Cardiac septum (tissue), 1 donor: ENCODE data around the gene F2RL2. TPM values are rescaled to one million over a fixed set of nuclear protein-coding genes. Genes with fewer than 3 reads are reported as not detected.
"Not testable (repeated sequence)": the region's sequence is repeated elsewhere in the genome, so short reads cannot be mapped to it uniquely, and the experiment has no call there.

Experiments used
- DNase-seq: peaks from one replicate; pipeline ENCODE4 v3.0.0-alpha.2; 2020; ENCODE audit warnings: low spot score
- intact Hi-C: fragments of 100-400 bp; cut with DNase I; formaldehyde crosslinking; loops from one replicate; pipeline ENCODE4 v1.14.0; 2022
- total RNA-seq: library from RNA; stranded (reverse); fragmentation: NEBNext Ultra II Directional; extraction: Animal tissue kit (Norgen Biotek cat#: 25700); gene quantifications from one replicate; pipeline ENCODE4 v1.2.1, GENCODE V29; 2021
- donor health status: DM: no; HTN: no; CAD: no.

F2RL2 gene
- total RNA-seq, 1 donor from 2014 or later, result 3.4 TPM

DNA sequence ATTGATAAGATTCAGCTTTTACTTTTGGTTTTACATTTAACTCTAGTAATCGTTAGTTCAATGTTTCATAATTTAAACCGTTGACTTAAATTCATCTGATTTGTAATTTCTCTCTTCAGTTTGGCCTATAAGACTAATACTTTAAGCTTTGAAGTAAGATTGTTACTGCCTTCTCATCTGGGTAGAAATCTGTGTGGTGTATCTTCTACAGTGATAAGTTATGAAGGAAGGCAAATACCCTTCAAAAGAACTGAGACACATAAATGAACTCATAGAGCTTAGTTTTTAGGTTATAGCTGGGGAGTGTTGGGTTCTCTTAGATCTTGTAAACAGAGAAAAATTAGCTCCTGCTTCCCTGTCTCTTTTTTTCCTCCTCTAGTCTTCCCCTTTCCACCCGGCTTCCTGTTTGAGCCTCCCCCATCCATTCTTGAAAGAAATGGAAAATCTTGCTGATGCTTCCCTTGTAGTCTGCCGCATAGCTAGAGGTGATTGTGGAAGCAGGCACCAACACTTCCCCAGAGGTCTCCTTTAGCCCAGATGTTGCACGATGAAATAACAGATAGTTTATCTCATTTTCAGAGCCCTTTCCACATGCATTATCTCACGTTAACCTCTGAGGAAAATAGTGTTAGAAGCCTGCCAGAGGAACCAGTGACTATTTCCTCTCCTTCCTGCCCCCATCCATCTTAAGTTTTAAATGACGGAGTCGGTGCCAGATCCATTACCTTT lies 2.0 kb upstream of the F2RL2 start:
- intact Hi-C loops, result no loop called here
- no peak for DNase-seq

DNA sequence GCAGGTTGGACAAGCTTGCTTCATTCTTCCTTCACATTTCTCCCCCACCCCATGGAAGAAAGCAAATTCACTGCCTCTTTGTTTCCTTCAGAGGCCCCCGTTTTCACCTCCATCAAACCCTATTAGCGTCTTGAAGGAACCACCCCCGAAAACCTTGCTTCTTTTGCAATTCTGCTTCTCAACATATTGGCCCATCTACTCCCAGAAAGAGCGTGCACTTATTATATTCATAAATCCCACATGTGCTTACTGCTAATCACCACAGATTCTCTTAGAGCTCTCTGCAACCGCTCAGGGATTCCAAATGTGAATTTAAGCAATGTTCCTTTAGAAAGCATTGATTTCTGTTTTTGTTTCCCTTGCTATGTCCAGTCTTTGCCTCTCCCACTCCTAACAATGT lies 1.1 kb downstream of the F2RL2 start:
- DNase-seq, result no peak
- intact Hi-C loops, result no loop called here

- intact Hi-C loops, result no loop called here
- no peak for DNase-seq
Observed at GRCh38 chr5:76620166-76620565, 3.0 kb downstream of the F2RL2 start.

DNA sequence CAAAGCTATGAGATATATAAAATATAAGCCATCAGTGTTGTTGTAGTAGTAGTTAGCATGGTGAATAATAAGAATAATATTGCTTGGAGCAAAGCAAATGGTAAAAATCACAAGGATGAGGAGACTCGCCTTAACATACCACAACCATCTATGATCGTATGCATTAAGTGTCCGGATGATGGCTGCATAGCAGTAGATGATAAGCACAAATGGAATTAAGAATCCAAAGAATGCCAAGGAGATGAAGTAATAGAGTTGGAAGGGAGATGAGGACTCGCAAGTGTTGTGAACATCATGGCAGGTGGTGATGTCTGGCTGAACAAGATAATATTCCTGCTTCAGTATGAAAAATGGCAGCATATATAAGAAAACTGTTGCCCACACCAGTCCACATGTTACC lies 5.5 kb downstream of the F2RL2 start:
- DNase-seq, result no peak
- intact Hi-C loops, result no loop called here

DNA sequence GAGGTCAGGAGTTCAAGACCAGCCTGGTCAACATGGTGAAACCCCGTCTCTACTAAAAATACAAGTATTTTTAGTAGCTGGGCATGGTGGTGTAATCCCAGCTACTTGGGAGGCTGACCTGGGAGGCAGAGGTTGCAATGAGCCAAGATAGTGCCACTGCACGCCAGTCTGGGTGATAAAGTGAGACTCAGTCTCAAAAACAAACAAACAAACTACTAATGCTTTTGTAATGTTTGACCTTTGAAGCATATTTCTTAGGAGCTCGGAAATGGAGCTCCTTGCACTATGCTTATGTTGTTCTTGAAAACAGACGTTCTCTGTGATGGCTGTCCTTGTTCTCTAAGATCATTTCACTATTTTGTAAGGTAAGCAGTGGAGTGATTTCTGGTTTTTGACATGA lies 6.0 kb downstream of the F2RL2 start:
- intact Hi-C loops, result no loop called here
- no peak for DNase-seq

DNA sequence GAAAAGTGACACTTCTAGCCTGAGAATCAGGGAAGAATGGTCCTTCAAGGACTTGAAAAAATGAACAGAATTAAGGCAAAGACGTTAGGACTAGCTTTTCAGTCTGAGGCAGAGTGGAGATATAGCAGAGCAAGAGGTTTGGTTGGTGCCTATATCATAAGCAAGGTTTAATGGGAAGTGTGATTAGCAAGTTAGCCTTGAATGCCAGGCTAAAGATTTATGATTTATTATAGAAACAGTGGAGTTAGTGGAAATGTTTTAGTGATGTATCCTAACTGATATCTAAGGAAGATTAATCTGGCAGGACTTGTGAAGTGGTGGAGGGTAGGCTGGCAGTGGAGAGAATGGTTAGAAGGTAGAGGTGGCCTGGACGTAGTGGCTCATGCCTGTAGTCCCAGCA lies 7.0 kb downstream of the F2RL2 start:
- no peak for DNase-seq
- intact Hi-C loops, result no loop called here

DNA sequence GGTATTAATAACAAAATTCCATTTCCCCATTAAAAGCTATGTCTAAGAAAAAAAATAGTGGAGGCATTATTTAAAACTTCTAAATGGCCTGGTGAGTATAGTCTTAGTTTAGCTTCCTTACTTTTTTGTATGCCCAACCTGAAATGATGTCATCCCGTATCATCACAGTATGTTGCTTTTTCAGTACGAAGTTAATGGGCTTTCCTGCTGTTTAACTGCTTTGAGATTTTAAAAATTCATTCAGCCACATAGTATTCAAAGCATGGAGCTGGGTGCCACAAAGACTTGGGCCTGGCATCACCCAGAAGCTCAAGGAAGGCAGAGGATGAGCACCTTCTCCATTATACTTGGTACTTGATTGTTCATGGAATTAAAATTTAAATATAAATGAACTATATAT lies 7.4 kb downstream of the F2RL2 start:
- DNase-seq, result no peak
- intact Hi-C loops, result no loop called here

DNA sequence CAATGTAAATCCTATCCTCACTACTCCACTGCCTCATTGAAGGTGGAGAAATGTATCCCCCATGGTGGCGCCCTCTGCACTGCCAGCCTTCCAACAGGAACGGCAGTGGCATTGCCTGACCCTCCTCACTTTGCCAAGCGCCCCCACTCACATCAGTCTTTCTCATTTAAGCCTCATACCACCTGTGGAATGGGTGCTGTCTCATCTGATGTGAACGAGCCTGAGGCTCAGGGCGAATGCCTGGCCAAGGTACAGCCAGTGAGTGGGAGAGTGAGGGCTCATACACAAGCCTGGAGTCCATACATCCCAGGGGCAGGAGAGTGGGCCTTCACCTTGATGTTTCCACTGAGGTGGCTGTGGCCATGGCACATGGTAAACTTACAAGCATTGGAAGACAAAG lies 10.3 kb downstream of the F2RL2 start:
- DNase-seq, result no peak
- intact Hi-C loops, result no loop called here

GRCh38 chr5:76610196-76610595 lies 13.0 kb downstream of the F2RL2 start:
- intact Hi-C loops, result no loop called here
- DNase-seq, result no peak

DNA sequence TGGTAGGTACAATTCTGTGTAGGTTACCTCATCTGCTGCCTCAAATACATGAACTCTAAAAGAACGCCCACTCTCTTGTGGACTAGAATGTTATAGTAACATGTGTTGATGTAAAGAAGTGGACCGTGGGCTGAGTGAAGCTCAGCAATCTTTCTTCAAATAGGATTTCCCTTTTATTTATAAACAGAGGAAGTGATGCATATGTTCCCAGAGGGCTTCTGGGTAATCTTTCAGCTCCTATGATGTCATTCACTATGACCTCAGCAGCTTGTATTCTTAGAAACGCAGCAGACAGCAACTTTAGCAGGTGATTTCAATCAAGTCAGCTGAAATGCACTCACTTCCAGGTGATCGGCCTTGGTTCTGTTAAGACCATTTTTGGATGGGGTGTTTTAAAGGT lies 14.4 kb downstream of the F2RL2 start:
- intact Hi-C loops, result no loop called here
- no peak for DNase-seq

- intact Hi-C loops, result no loop called here
- no peak for DNase-seq
Observed at GRCh38 chr5:76607353-76607871, 15.8 kb downstream of the F2RL2 start.

DNA sequence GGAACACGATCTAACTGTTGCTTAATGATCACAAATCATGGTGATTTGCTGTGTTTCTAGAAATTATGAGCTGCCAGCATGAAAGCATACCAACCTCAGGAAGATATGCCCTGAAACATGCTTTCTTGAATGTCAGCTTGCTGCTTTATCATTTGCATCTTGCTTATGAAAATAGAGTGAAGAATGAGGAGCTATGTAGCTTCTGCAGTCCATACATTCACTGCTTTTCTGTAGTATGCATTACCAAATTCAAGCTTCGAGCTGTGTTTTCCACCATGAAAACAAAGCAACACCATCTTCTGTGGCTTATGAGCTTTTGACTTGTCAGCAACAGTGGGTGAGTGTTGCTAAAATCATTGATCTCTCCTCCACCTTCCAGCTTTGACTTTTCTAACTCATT lies 16.5 kb downstream of the F2RL2 start:
- intact Hi-C loops, result no loop called here
- no peak for DNase-seq

DNA sequence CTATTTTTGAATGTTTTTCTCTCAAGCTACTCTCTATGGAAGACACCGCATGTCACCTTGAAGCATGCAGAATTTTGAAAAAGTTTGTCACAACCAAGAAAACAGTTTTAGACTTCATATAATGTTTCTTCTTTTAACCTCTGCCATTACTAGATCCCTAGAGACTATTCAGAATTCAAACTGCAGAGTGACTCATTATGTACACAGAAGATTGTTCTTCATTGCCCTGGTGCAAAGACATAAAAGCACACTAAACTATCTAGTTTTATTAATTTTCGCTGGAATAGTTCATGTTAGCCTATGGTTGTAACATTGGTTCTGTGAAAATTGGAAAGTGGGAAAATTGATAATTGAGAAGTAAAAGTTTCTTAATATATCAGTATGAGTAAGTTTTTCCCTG lies 18.4 kb downstream of the F2RL2 start:
- no peak for DNase-seq
- intact Hi-C loops, result loop anchor here (5.0 kb wide), 2 partner anchors 112 to 407 kb away; partner anchors contain the start of gene F2R

DNA sequence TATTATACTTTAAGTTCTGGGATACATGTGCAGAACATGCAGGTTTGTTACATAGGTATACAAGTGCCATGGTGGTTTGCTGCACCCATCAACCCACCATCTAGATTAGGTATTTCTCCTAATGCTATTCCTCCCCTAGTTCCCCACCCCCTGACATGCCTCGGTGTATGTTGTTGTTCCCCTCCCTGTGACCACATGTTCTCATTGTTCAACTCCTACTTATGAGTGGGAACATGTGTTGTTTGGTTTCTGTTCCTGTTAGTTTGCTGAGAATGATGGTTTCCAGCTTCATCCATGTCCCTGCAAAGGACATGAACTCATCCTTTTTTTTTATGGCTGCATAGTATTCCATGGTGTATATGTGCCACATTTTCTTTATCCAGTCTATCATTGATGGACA lies 19.2 kb downstream of the F2RL2 start:
- intact Hi-C loops, result loop anchor here (2.0 to 5.0 kb wide), 4 partner anchors 37 to 408 kb away; partner anchors contain the start of gene F2R
- DNase-seq, result not testable (repeated sequence)

- intact Hi-C loops, result loop anchor here (2.0 to 5.0 kb wide), 4 partner anchors 39 to 410 kb away; partner anchors contain the start of gene F2R
- no peak for DNase-seq
Observed at GRCh38 chr5:76602094-76602726, 21.0 kb downstream of the F2RL2 start.

- DNase-seq, result no peak
- intact Hi-C loops, result loop anchor here (5.0 kb wide), 2 partner anchors 116 to 411 kb away; partner anchors contain the start of gene F2R
Observed at GRCh38 chr5:76601470-76601869, 21.7 kb downstream of the F2RL2 start.

- intact Hi-C loops, result loop anchor here (5.0 kb wide), 2 partner anchors 117 to 412 kb away; partner anchors contain the start of gene F2R
- DNase-seq, result no peak
Observed at GRCh38 chr5:76600716-76601115, 22.5 kb downstream of the F2RL2 start.

DNA sequence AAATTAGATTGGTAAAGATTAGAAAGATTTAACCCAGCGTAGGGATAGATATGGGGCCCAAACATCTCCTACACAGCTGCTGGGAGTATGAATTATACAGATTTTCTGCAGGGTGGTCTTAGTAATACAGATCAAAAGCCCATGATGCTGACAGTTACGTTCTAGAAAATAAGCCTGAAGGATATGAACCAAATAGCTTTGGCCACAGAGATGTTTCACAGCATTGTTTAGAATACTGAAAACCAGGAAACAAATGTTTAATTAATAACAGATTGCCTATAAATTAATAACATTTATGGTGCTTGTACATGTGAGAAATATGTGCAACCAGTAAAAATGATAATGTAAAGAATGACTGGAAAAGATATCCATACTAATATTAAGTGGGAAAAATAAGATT lies 24.7 kb downstream of the F2RL2 start:
- intact Hi-C loops, result no loop called here
- DNase-seq, result no peak

GRCh38 chr5:76595755-76596481 lies 27.3 kb downstream of the F2RL2 start:
- no peak for DNase-seq
- intact Hi-C loops, result no loop called here

GRCh38 chr5:76594107-76594506 lies 29.1 kb downstream of the F2RL2 start:
- intact Hi-C loops, result no loop called here
- no peak for DNase-seq
